ENCODE measurements around the gene KRT73.

KRT73 gene

GRCh38 chr12:52646613-52647012, 28.3 kb upstream of the KRT73 start:
- in situ Hi-C loops (cut with MboI; ENCODE audit: low sequenced_read_pairs): no loop called here

GRCh38 chr12:52645982-52646381, 27.6 kb upstream of the KRT73 start:
- in situ Hi-C loops (cut with MboI; ENCODE audit: low sequenced_read_pairs): no loop called here

- in situ Hi-C loops (cut with MboI; ENCODE audit: low sequenced_read_pairs): no loop called here
These were observed 26.9 kb upstream of the KRT73 start for GRCh38 chr12:52645120-52645761.

- in situ Hi-C loops (cut with MboI; ENCODE audit: low sequenced_read_pairs): no loop called here
These were observed 25.7 kb upstream of the KRT73 start for GRCh38 chr12:52644078-52644415.

GRCh38 chr12:52643233-52644077, 25.1 kb upstream of the KRT73 start:
- in situ Hi-C loops (cut with MboI; ENCODE audit: low sequenced_read_pairs): no loop called here

- in situ Hi-C loops (cut with MboI; ENCODE audit: low sequenced_read_pairs): no loop called here
These were observed 23.1 kb upstream of the KRT73 start for GRCh38 chr12:52641468-52641867.

- in situ Hi-C loops (cut with MboI; ENCODE audit: low sequenced_read_pairs): no loop called here
These were observed 18.9 kb upstream of the KRT73 start for GRCh38 chr12:52637299-52637698.

GRCh38 chr12:52636592-52637258, 18.4 kb upstream of the KRT73 start:
- in situ Hi-C loops (cut with MboI; ENCODE audit: low sequenced_read_pairs): no loop called here

GRCh38 chr12:52636189-52636588, 17.8 kb upstream of the KRT73 start:
- in situ Hi-C loops (cut with MboI; ENCODE audit: low sequenced_read_pairs): no loop called here

- in situ Hi-C loops (cut with MboI; ENCODE audit: low sequenced_read_pairs): no loop called here
These were observed 16.1 kb upstream of the KRT73 start for GRCh38 chr12:52634266-52635056.

GRCh38 chr12:52633383-52633782, 15.0 kb upstream of the KRT73 start:
- in situ Hi-C loops (cut with MboI; ENCODE audit: low sequenced_read_pairs): no loop called here

GRCh38 chr12:52632656-52633055, 14.3 kb upstream of the KRT73 start:
- in situ Hi-C loops (cut with MboI; ENCODE audit: low sequenced_read_pairs): no loop called here

- in situ Hi-C loops (cut with MboI; ENCODE audit: low sequenced_read_pairs): no loop called here
These were observed 13.5 kb upstream of the KRT73 start for GRCh38 chr12:52631676-52632459.

- in situ Hi-C loops (cut with MboI; ENCODE audit: low sequenced_read_pairs): no loop called here
These were observed 12.9 kb upstream of the KRT73 start for GRCh38 chr12:52631264-52631663.

GRCh38 chr12:52630599-52631200, 12.3 kb upstream of the KRT73 start:
- in situ Hi-C loops (cut with MboI; ENCODE audit: low sequenced_read_pairs): no loop called here

GRCh38 chr12:52630008-52630500, 11.7 kb upstream of the KRT73 start:
- in situ Hi-C loops (cut with MboI; ENCODE audit: low sequenced_read_pairs): no loop called here

- in situ Hi-C loops (cut with MboI; ENCODE audit: low sequenced_read_pairs): no loop called here
These were observed 11.1 kb upstream of the KRT73 start for GRCh38 chr12:52629281-52630007.

- in situ Hi-C loops (cut with MboI; ENCODE audit: low sequenced_read_pairs): no loop called here
These were observed 10.5 kb upstream of the KRT73 start for GRCh38 chr12:52628841-52629240.

GRCh38 chr12:52628111-52628507, 9.8 kb upstream of the KRT73 start:
- in situ Hi-C loops (cut with MboI; ENCODE audit: low sequenced_read_pairs): no loop called here

Data from HL-60/S4 treated with phorbol 12-myristate 13-acetate at 8.2 ng/mL for 4 days and 3 days (cell line).